ENCODE data around the gene OPTN.
"Not testable (repeated sequence)": the region's sequence is repeated elsewhere in the genome, so short reads cannot be mapped to it uniquely, and the experiment has no call there.

The OPTN gene

DNA sequence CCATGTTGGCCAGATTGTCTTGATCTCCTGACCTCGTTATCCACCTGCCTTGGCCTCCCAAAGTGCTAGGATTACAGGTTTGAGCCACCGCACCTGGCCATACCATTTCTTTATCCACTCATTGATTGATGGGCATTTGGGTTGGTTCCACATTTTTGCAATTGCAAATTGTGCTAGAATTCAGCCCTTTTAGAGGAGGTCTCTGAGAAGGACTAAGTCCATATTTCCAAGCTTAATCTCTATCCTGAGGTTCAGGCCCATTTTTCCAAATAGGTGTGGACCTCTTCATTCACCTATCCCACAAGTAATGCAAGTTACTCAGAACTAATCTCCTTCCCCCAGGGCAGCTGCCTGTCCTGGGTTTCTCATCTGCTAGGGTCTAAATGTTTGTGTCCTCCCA is 9.7 kb upstream of the OPTN start:
- DNase-seq (ENCODE audit: low spot score): no peak

DNA sequence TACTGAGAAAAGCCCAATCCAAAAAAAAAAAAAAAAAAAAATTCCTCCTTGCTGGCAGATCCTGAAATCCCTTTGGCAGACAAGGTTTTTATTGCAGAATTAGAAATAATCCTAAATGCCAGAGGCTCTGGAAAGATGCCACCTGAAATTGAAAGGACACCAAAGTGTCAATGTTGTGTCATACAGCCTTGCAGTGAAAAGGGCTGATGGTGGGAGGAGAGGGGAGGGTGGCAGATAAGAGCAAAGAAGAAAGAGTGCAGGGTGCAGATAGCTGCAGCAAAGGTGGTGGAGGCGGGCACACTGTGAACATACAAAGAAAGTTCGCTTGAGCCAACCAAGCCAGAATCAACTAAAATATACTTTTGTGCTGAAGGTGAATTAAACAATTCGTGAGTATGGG is 8.2 kb upstream of the OPTN start:
- no peak for DNase-seq (ENCODE audit: low spot score)

DNA sequence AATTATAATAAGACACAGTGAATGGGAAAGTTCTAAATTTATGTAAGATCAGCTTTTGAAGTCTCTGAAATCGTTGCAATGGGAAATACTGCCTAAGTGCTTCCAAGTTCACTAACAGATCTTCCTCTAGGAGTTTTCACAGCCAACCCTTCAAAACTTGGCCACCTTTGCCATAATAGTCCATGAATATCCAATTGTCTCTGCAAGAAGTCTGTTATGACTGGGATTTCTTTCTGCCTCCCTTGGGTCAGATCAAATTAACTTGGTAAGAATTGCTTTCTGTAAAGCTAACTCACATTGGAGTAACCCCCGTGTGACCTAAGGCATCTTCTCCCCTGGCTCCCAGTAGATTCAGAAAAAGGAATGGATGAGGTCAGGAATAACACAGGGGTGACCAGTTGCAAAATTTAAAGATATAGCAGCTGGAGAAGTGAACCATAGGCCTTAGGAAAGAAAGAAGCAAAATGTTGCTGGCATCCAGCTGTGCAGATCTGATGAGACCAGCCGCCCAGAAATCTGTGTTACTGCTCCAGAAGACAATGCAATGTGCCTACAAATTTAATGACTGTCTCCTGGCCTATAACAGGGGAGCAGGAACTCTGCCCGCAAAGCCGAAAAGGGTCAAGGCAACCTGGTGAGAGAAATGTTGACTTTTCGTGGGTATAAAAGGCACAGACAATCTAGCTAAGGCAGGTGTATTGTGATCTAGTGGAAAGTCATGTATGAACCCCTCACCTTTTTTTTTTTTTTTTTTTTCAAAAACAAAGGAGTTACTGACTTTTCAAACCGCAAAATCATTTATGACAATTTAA is 7.5 kb upstream of the OPTN start:
- DNase-seq (ENCODE audit: low spot score): no peak

GRCh38 chr10:13094082-13094481 is 5.9 kb upstream of the OPTN start:
- not testable (repeated sequence) for DNase-seq (ENCODE audit: low spot score)

DNA sequence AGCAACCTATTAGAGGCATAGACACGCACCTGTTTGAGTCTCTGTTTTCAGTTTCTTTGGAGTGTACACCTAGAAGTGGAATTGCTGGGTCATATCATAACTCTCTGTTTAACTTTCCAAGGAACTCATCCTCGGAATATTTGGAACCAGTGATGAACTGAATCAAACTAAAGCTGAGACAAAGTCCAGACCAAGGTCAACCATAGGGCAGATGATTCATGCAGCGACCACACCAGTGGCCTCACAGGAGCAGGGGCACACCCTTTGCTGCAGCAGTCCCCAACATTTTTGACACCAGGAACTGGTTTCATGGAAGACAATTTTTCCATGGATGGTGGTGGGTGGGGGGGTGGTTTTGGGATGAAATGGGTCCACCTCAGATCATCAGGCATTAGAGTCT is 4.9 kb upstream of the OPTN start:
- DNase-seq (ENCODE audit: low spot score): no peak

DNA sequence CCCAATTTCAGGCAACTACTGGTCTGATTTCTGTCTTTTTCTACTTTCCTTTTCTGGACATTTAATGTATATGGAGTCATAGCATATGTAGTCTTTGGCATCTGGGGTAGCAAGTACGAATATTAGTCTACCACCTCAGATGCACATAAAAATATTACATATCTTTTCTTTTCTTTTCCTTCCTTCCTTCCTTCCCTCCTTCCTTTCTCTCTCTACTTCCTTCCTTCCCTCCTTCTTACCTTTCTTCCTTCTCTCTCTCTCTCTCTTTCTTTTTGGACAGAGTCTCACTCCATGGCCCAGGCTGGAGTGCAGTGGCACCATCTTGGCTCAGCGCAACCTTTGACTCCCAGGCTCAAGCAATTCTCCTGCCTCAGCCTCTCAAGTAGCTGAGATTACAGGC is 4.0 kb upstream of the OPTN start:
- no peak for DNase-seq (ENCODE audit: low spot score)

DNA sequence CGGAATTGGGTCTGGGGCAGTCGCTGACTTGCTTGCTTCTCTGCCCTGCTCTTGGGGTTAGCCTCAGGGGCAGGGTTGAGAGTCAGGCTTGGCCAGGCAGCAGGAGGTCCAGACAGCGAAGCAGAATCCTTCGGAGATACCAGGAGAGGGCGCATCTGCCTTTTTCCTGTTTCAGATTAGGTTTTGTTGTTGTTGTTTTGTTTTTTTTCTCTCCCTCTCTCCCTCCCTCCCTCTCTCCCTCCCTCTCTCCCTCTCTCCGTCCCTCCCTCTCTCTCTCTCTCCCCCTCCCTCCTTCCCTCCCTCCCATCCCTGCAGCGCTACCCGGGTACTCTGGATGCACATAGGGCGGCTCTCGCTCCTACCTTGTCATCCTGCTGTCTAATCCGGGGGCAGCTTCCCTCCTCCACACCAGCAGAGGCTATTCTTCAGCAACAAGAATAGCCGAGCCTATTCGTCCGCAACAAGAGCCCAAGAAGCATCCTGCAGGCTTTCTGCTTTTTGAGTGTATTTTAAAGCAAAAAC is 758 bp upstream of the OPTN start:
- DNase-seq (ENCODE audit: low spot score): peak; percentile 76

DNA sequence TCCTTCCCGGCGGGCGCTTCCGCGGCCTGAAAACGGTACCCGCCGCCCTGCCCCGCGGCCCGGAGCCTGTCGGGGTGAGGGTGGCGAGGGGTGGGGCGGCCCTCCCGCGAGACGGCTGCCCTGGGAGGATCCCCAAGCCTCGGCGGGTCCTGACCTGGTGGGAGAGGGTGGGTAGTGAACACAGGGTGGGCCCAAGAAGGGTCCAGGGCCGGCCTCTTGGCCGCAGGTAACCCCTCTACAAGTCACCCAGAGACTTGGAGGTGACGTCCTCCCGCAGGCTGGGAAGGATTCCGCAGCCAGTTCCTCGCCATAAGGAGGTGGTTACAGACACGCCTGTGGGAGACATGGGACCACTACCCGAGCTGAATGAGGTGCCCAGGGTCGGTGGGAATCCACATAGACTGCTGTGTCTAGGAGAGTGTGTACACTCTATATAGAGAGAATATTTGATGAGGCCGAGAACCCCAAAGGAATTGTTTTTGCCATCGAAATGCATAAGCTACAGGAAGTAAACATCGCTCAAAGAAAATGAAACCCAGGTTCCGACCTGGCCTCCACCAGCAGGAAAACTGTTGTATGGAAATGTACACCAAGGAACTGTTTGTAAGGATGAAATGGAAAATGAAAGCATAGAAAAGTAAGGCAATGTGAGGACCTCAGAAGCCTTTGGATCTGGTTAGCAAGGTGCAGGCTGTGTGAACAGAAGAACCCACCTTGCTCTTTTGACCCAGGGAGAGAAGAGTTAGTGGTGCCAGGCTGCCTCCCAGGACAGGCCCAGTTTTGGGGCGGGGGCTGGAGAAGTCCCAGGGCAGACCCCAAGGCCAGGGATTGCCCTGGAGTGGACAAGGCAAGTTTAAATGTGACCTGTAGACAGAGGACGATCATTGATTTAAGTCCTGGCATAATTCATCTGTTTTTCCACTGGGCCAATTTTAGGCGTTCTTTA is 659 bp downstream of the OPTN start:
- peak; percentile 47 for DNase-seq (ENCODE audit: low spot score)

DNA sequence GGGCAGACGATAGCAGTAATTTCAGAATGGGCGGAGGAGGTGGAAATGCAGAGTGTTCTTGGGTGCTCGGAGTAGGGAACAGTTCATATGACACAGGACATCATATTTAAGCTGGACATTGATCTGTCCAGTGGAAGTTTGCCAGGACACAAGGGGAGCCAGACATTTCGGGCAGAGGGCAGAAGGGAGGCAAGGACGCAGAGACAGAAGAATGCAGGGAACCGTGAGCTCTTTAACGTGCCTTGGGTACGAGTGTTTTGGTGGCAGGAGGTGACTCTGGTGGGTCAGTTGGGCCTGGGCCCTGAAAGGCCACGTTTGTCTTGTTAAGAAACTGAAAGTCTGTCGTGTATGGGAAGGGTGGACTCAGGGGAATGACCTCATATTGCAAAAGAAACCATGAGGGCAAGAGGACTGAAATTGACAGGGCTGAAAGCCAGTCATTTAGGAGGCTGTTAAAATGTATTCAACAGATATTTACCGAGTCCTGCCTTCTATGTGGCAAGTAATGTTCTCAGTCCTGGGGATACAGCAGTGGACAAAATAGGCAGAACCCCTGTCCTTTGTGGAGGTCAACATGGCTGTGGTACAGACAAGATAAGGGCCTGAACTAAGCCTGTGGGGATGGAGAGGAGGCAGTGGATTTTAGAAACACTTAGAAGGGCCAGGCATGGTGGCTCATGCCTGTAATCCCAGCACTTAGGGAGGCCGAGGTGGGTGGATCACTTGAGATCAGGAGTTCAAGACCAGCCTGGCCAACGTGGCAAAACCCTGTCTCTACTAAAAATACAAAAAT is 2.2 kb downstream of the OPTN start:
- no peak for DNase-seq (ENCODE audit: low spot score)

DNA sequence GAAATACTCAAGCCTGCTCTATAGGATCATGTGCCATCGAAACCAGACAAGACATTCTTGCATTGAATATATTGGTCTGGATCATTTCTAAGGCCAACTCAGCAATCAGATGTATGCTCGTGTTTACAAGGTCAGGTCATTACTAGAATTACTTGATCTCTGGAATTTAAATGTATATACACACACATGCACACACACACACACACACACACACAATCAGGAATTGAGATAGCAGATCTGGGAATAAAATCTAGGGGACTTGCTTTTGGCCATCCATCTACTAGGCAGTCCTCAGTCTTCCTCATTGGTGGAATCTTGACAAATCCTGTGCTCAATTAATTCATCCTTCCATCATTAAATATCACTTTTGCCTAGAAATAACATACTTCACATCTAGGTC is 3.6 kb downstream of the OPTN start:
- no peak for DNase-seq (ENCODE audit: low spot score)

DNA sequence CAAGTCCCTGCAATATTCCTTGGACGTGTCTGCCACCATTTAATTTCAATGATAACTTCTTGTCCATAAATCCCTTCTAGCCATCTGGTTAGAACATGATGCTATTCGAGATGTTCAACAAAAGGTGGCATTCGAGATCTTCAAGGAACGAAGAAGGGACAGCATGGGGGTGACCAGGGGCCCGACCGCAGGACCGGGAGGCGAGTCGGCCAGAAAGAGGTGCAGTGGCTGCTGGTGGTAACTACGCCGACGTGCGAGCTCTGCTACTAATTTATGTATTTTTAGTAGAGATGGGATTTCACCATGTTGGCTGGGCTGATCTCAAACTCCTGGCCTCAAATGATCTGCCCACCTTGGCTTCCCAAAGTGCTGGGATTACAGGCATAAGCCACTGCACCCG is 4.7 kb downstream of the OPTN start:
- no peak for DNase-seq (ENCODE audit: low spot score)

DNA sequence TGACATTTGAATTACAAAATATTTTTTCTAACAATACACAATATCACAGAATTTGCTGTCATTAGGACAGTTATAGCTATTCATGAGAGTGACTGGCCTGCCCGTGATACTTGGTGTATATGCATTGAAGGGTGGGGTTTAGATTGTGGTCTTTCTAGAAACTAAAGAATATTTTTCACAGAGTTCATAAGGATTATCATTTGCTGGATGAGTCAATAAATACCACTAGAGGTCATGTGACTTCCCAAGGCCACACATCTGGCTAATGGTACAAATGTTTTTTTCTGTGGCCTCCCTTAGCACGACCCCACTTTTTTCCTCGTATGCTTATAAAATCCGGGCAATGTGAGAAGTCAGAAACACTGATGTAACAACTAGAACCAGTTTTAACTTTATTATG is 5.2 kb downstream of the OPTN start:
- no peak for DNase-seq (ENCODE audit: low spot score)

DNA sequence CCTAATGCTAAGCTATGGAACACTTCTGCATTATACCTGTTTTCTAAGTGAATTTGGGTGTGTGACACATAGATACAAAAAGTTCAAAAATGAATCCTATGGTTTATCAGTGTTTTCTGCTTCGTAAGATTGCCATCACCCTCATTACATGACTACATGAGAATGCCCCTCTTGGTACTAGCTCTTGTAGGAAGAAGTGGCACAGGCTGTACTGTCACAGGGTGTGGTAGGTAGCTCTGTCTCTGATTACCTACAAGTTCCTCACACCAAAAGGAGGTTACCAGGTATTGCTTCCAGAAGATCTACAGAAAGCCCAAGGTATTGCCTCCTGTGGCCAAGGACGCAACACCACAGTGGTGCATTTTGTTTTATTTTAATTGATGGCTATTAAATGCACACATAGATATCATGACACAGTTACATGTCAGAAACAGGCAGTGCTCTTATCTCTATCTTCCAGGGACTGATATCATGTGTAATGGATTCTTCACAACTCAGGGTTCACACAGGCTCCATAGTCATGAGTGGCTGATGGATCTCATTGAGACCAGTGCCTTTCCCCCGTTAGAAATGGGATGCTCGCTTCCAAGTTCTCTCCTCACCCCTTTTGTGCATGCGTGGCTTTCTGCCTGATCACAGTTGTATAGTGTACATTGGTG is 6.6 kb downstream of the OPTN start:
- no peak for DNase-seq (ENCODE audit: low spot score)

DNA sequence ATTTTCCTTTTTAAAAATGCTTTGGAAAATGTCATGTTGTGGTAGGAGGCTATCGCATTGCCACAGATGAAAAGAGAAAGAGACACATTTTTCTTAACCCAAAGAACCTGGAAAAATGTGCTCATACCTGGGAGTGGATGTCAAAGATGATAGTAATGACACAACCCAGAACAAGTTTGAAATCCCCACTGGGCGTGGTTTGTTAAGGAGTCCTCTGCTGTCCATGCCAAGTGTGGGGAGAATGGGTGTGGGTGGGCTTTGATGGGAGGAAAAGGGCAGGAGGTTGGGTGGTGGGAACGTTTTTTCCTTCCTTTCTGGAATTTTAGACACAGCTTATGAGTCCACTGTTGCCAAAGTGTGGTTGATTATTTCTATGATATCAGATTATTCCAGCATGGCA is 10.9 kb downstream of the OPTN start:
- no peak for DNase-seq (ENCODE audit: low spot score)

- DNase-seq (ENCODE audit: low spot score): no peak
These were observed 13.6 kb downstream of the OPTN start for GRCh38 chr10:13113544-13113943.

- no peak for DNase-seq (ENCODE audit: low spot score)
These were observed 16.2 kb downstream of the OPTN start for GRCh38 chr10:13115832-13116803.

DNA sequence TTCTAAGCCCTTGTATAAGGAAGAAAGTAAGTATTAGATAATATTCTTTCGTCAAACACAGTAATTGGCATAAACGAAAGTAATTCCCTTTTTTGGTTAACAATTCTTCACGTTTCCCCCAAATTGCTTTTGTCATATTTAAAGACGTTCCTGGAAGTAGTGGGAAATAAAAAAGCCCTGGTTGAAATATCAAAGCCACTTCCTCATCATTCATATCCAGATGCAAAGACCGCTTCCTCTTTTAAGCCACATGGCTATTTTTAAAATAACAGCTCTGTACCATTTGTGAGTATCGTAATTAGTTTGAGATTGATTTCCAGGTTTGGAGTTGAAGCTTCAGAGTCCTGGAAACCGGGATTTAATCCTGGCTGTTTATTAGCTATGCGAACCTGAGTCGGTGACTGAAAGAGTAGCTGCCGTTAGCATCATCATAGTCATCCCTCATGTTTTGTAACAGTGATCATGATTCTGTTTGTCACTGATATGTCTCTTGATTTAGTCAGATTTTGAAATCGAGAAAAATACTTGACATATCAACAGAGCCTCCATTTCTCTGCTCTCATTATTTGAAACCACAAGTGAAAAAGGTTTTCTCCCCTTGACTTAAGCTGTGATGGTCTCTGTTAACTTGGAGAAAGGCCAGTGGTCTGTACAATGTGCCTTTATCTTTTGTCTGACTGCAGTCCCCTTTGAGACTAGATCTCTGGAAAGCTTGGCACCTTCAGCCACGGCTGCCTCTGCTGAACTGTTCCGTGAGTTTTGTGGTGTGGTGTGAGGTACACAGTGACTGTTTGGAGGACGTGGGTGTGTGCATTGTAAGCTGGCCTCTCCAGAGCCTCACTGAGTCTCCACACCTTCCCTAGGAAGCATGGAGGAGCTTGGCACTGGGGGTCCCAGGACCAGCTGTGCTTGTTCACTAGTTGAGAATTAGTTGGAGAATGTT is 18.1 kb downstream of the OPTN start:
- DNase-seq (ENCODE audit: low spot score): no peak

DNA sequence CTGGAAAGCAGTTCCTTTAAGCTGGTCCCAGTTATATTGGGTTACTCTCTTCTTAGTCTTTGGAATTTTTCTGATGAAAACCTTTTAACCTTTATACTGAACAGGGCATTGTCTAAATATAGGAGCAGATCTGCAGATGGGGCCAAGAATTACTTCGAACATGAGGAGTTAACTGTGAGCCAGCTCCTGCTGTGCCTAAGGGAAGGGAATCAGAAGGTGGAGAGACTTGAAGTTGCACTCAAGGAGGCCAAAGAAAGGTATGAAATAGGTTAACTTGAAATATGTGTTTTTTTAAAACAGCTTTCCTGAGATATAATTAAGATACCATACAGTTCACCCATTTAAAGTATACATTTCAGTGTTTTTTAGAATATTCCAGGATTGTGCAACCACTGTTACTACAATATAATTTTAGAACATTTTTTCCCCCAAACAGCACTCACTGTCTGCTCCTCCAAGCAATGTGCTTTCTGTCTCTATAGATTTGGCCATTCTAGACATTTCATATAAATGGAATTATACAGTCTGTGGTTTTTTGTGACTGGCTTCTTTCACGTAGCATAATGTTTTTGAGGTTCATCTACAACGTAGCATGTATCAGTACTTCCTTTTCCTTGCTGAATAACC is 18.9 kb downstream of the OPTN start:
- DNase-seq (ENCODE audit: low spot score): no peak

Data from iPS-NIHi11 (cell line).